GM12873 (cell line): ENCODE measurements around the gene ZNF175.

Experiments used
- TF ChIP-seq, protein P1 (sequence below): IDR thresholded peaks from 2 replicates; pipeline ENCODE4 v1.5.1; 2012; ENCODE audit warnings: low read depth, mild to moderate bottlenecking, moderate library complexity, low read length, control low read depth; ENCODE audit not compliant: insufficient read depth; ENCODE audit errors: missing control alignments

Gene ZNF175

DNA sequence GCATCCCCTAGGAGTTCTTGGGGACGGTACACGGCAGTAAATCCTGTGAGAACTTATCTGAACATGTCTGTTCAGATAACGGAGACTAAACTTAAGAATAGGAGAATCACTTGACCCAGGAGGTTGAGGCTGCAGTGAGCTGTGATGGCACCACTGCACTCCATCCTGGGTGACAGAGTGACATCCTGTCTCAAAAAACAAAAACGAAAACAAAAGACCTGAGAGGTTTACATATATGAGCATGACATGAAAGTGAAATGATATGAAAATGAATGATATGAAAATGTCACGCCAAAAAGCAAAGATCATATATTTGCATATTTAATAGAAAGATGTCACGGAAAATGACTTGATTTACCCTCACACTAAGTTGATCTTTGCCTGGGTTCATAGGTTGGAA lies 5.8 kb downstream of the ZNF175 start:
- TF ChIP-seq, protein P1, sequence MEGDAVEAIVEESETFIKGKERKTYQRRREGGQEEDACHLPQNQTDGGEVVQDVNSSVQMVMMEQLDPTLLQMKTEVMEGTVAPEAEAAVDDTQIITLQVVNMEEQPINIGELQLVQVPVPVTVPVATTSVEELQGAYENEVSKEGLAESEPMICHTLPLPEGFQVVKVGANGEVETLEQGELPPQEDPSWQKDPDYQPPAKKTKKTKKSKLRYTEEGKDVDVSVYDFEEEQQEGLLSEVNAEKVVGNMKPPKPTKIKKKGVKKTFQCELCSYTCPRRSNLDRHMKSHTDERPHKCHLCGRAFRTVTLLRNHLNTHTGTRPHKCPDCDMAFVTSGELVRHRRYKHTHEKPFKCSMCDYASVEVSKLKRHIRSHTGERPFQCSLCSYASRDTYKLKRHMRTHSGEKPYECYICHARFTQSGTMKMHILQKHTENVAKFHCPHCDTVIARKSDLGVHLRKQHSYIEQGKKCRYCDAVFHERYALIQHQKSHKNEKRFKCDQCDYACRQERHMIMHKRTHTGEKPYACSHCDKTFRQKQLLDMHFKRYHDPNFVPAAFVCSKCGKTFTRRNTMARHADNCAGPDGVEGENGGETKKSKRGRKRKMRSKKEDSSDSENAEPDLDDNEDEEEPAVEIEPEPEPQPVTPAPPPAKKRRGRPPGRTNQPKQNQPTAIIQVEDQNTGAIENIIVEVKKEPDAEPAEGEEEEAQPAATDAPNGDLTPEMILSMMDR: no peak

DNA sequence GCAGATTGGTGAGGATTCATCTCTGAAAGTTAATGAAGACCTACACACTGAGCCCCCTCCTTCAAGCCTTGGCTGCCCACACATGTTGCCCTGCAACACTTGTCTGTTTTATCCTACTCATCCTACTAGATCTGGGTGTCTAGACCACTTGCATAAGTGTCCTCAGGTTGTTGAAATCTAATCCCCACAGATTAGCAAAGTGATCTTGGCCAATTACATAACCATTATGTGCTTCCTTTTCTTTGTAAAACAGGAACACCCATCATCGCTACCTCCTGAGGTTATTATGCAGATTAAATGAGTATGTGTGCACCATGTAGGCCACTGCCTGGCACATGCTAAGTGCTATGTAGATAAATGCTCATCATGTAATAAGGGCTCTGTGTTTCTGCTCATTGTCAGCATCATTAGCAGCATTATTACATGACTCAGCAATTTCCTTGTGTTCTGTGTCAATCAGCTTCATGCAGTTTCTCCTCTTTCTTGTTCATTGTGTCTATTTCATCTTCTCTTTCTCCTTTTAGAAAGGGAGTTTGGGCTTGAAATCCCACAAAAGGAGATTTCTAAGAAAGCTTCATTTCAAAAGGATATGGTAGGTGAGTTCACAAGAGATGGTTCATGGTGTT lies 15.1 kb downstream of the ZNF175 start:
- TF ChIP-seq, protein P1: no peak

DNA sequence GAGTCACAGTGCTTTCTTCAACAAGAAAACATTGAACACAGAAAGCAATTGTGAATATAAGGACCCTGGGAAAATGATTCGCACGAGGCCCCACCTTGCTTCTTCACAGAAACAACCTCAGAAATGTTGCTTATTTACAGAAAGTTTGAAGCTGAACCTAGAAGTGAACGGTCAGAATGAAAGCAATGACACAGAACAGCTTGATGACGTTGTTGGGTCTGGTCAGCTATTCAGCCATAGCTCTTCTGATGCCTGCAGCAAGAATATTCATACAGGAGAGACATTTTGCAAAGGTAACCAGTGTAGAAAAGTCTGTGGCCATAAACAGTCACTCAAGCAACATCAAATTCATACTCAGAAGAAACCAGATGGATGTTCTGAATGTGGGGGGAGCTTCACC lies 15.7 kb downstream of the ZNF175 start:
- TF ChIP-seq, protein P1: no peak

DNA sequence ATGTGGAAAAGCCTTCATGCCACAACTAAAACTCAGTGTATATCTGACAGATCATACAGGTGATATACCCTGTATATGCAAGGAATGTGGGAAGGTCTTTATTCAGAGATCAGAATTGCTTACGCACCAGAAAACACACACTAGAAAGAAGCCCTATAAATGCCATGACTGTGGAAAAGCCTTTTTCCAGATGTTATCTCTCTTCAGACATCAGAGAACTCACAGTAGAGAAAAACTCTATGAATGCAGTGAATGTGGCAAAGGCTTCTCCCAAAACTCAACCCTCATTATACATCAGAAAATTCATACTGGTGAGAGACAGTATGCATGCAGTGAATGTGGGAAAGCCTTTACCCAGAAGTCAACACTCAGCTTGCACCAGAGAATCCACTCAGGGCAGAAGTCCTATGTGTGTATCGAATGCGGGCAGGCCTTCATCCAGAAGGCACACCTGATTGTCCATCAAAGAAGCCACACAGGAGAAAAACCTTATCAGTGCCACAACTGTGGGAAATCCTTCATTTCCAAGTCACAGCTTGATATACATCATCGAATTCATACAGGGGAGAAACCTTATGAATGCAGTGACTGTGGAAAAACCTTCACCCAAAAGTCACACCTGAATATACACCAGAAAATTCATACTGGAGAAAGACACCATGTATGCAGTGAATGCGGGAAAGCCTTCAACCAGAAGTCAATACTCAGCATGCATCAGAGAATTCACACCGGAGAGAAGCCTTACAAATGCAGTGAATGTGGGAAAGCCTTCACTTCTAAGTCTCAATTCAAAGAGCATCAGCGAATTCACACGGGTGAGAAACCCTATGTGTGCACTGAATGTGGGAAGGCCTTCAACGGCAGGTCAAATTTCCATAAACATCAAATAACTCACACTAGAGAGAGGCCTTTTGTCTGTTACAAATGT lies 16.4 kb downstream of the ZNF175 start:
- TF ChIP-seq, protein P1: no peak

DNA sequence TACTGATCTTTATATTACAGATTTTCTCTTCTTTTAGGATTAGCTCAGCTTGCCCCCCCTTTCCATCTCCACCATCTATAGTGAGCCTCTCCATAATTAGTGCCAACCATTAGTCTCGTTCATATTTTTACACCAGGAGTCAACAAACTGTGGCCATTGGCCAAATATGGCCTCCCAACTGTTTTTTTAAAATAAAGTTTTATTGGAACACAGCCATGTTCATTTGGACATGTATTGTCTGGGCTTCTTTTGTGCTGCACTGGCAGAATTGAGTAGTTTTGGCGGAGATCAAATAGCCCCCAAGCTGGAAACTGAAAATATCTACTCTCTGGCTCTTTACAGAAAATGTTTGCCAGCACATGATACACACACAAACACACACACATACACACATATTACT lies 18.4 kb downstream of the ZNF175 start:
- TF ChIP-seq, protein P1: no peak

DNA sequence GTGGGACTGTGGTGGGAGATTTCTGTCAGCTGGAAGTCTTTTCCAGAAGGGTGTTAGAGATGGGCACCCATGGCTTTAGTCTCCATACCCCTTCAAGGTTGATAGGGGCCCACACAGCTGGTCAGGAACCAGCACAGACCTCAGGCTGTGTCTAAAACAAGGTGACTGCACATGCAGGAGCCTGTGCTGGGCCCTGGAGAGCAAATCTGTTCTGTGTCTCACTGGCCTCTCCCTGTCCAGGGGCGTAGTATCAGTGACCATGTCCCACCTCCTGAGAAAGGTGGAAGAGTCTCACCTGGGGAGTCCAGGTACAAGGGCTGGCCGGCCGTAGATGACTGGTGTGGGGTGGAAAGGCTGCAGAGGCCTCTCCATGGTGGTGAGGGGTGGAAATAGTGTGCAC lies 19.4 kb downstream of the ZNF175 start:
- TF ChIP-seq, protein P1: no peak

DNA sequence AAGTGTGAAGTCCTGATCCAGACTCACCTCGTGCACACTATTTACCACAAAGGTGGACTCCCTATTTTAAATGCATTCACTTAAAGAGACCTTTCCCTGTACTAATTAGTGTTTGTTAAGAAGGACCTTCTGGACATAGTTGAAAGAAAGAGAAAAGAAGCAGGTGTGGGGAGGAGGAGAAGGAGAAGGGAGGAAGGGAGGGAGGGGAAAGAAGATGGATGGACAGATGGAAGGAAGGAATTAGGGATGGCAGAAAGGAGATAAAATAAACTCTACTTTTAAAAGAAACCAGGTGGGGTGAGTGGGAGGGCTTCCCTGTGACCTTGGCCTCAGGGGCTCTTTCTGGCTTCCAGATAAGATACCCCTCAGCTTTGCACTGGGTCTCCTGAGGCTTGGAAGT lies 21.4 kb downstream of the ZNF175 start:
- TF ChIP-seq, protein P1: no peak
